ENCODE measurements around the gene LY6G6F.

The LY6G6F gene

DNA sequence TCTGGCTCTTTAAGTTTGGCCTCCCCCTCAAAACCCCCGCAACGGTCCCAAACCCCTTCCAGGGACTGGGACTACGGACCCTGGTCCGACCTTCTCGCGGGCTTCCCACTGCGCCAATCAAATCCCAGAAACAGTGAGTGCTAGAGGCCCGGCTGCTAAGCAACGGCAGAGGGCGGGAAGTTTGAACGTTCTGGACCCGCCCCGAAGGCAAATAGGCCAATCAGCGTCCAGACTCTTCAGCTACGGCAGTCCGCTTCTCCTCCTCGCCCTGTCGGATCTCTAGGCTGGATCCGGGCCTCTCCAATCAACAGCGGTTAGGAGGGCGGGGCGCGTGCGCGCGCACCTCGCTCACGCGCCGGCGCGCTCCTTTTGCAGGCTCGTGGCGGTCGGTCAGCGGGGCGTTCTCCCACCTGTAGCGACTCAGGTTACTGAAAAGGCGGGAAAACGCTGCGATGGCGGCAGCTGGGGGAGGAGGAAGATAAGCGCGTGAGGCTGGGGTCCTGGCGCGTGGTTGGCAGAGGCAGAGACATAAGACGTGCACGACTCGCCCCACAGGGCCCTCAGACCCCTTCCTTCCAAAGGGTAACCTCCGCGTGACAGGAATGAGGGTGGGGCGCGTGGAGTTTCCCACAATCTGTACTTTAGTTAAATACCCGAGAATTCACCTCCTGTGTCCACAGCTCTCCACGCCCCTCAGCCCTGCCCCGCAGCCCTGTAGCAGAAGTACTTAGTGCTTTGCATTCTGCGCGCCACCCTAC, 33.2 kb downstream of the LY6G6F start, which contains the start of gene MSH5:
Gene MSH5, plus strand, starts transcription at position 367 of the 758 bp plus-strand sequence. CDS start 462 bp downstream, outside the sequence.
- DNase-seq (ENCODE audit: low spot score), result peak; percentile 96

DNA sequence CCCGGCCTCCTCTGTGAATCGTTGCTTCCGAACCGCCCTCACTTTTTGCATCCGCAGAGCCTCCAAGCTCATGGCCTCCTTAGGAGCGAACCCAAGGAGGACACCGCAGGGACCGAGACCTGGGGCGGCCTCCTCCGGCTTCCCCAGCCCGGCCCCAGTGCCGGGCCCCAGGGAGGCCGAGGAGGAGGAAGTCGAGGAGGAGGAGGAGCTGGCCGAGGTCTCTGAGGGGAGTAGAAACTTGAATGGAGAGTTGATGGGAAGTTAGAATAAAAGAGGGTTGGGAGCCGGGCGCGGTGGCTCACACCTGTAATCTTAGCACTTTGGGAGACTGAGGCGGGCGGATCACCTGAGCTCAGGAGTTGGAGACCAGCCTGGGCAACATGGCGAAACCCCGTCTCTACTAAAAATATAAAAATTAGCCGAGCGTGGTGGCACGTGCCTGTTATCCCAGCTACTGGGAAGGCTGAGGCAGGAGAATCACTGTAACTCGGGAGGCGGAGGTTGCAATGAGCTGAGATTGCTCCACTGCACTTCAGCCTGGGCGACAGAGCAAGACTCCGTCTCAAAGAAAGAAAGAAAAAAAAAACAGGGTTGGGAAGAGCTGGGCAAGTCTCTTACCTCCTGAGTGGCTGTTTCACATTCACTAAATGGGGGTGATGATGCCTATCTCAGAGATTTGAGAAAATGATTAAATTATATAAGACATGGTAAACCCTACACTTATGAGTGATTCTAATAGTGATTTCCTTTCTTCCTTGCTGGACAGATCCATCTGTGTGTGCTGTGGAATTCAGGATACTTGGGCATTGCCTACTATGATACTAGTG, 33.9 kb downstream of the LY6G6F start:
- no peak for DNase-seq (ENCODE audit: low spot score)

DNA sequence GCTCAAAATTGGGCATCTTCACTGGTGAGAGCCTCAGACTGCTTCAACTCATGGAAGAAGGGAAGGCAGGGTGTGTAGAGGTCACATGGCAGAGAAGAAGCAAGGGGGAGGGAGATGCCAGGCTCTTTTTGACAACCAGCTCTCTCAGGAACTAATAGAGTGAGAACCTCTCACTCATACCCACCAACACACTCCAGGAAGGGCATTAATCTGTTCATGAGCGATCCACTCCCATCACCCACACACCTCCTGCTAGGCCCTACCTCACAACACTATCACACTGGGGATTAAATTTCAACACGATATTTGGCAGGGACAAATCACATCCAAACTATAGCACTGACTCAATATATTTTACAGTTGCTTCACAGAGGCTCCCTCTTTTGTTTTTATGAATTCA, 35.1 kb downstream of the LY6G6F start:
- no peak for DNase-seq (ENCODE audit: low spot score)

DNA sequence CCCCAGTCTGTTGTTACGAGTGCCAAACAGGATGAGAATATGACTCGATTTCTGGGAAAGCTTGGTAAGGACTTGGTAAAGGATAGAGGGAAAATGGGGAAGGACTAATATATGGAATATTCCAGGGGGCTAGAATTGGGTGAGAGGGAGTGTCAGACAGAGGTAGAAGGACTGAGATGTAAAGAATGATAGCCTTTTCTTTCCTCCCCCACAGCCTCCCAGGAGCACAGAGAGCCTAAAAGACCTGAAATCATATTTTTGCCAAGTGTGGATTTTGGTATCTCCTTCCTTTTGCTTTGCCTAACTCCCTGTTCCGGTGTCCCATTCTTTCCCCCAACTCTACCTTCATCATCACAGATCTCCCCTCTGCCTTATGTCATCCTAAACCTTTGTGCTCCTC, 36.2 kb downstream of the LY6G6F start:
- no peak for DNase-seq (ENCODE audit: low spot score)

DNA sequence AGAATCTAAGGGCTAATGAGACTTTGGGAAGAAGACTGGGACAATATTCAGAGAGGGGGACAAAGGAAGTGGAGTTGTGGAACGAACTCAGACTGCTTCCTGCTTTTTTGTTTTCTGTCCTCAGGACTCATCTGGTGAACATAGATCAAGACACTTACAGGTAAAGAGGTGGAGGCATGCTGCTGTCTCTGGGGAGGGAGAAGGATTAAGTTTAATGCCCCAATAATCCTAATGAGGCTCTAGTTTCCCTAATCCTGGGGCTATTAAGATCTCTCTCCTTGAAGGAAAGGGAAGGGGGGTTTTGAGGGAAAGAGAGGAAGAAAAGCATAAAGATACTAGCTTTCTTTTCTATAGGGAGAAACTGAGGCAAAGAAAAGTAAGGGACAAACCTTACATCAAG, 37.8 kb downstream of the LY6G6F start:
- DNase-seq (ENCODE audit: low spot score), result no peak

DNA sequence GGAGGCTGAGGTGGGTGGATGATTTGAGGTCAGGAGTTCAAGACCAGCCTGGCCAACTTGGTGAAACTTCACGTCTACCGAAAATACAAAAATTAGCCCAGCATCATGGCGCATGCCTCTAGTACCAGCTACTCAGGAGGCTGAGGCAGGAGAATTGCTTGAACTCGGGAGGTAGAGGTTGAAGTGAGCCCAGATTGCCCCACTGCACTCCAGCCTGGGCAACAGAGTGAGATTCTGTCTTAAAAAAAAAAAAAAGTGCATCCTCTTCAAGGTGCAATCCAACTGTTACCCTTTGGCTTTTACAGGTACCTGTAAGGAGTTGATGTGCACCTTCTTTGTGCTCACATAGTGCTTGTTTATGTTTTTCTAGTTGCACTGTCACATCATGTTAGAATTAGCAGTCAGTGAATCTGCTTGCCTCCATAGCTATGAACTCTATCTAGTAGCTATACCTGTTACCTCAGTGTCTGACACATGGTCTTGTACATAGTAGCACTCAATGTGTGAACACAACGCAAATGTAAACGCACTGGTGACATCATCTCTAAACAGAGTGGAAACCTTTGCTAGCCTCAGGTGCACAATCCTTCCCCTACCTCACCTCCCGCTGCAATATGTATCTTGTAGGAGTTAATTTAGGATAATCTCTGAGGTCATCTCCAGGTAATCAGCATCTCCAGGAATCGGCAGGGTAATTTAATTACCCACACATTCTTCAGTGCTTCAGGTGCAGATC, 42.8 kb downstream of the LY6G6F start:
- DNase-seq (ENCODE audit: low spot score), result no peak

DNA sequence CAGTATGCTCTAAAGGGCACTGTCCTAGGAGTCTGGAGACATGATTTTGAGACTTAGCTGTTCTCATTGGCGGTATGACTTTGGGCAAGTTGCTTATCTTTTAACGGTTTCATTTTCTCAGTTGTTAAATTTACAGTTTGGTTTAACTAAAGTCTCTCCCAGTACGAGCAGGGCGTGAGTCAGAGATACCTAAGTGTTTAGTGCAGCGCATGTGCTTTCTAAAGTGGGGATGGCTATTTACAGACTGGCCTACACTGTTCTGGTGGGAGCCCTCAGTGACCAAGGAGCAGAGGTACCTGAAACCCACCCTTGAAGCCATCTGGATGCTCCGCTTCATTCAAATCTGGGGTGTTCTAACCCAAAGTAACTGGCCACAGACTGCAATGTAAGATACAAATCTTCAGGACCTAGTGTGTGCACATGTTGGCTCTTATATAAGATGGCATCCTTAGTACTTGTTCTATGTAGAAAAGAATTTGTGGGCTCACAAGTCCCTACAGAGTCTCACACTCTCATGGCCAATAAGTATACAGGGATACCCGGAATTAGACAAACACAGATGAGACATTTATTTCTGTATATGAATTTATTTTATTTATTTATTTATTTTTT, 43.9 kb downstream of the LY6G6F start:
- no peak for DNase-seq (ENCODE audit: low spot score)

DNA sequence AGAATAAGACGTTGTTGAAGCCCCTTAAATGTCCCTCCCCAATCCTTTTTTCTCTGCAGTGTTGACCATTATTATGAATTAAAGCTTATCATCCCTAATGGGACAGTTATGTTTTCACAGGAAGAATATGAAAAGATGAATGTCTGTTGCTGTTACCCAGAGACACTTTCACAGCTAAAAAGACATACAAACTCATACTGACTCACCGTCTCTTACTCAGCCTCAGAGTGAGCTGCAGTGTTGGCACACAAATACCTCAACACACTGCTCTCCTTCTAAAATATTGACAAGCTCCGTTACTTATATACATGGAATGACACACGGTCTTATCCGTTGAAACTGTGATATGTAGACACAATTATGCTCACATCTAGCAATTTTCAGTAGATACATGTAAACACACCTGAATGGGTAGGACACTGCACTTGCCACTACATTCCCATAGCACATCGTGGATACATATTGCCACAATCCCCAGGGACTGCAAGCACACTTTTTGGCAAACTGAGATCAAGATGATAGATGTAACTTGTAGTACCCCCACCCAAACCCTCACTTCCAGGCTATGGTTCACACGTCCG, 46.2 kb downstream of the LY6G6F start:
- DNase-seq (ENCODE audit: low spot score), result no peak

DNA sequence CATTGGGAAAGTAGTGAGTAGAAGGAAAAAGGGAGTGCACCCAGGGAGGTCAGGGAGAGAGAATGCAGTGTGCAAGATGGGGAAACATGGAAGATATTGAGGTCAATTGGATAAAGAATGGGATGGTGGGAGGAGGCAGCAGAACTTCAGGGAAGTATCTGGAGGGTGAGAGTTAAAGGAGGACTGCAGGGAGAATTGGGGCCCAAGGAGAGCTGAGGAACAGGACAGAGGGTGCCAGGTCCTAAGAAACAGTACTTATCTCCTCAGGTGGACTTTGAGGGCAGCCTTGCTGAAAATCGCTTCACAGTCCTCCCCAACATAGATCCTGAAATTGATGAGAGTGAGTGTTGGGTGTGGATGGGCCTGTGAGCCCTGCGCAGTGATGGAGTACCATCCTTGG, 51.6 kb downstream of the LY6G6F start:
- no peak for DNase-seq (ENCODE audit: low spot score)

Measured in CD4-positive, alpha-beta T cell treated with Interleukin-15 for 4 hours (primary cell).